Ovary (tissue), 3 donors: ENCODE data around the gene DDX59.

Source experiments
- CTCF ChIP-seq, 3 donors: fragments of 450-650 bp in 2 of 3; fragments of 200-600 bp in 1 of 3; IDR thresholded peaks; one replicate each; pipeline versions ENCODE4 v1.5.1 to v1.8.0; 2016 to 2022; ENCODE audit warnings: antibody characterized with exemption in 3 of 3, mild to moderate bottlenecking in 1 of 3
- EP300 ChIP-seq: sonication (generic); formaldehyde crosslinking; IDR thresholded peaks from one replicate; pipeline ENCODE4 v1.6.1; 2017; ENCODE audit warnings: antibody characterized with exemption
- POLR2A ChIP-seq: fragments of 450-650 bp; IDR thresholded peaks from one replicate; pipeline ENCODE4 v1.6.1; 2017; ENCODE audit warnings: antibody characterized with exemption, mild to moderate bottlenecking, moderate library complexity
- donor health status: DM: no; HTN: no; CAD: no.

- no peak for TF ChIP-seq CTCF (IDR thresholded peaks at IDR 0.05)
- no peak for TF ChIP-seq POLR2A
- TF ChIP-seq EP300: no peak
Observed at GRCh38 chr1:200714504-200715187, 44.9 kb upstream of the DDX59 start.
